A549 treated with AZD2906 at 1 μM for 4 hours (cell line): ENCODE data around the gene ZNF823. TPM values are rescaled to one million over a fixed set of nuclear protein-coding genes. Genes with fewer than 3 reads are reported as not detected.

Experiments
- total RNA-seq: library from RNA; stranded (reverse); fragments of 200-300 nt; extraction: Qiagen RNA extraction; gene quantifications from 5 replicates; pipeline ENCODE4 v1.2.3, GENCODE V29; 2022

ZNF823 gene
- 1.7 to 3.5 TPM (median 2.4 TPM) in 5 replicates for total RNA-seq

GRCh38 chr19:11738746-11739620 lies at the start of gene ZNF823:
Gene ZNF823 (minus strand): TSS chr19:11738946. CDS start chr19:11738819, 127 bp downstream.

GRCh38 chr19:11766597-11767591 lies 28.1 kb upstream of the ZNF823 start, which contains the start of gene ZNF441:
Gene ZNF441 (plus strand): TSS chr19:11767000. CDS start chr19:11767194, 194 bp downstream.

Other genes with a start within 250 kb of the ZNF823 start
- gene ZNF653, start 233.1 kb downstream of the ZNF823 start, total RNA-seq, result 3.7 to 4.8 TPM (median 4.5 TPM) in 5 replicates
- gene ECSIT, start 209.8 kb downstream of the ZNF823 start, total RNA-seq, result 26.1 to 33.0 TPM (median 29.6 TPM) in 5 replicates
- gene CNN1, start 200.1 kb downstream of the ZNF823 start, total RNA-seq, result 0.24 to 0.44 TPM (median 0.37 TPM) in 5 replicates
- 84.8 to 114 TPM (median 99.8 TPM) in 5 replicates for gene ELOF1, start 179.7 kb downstream of the ZNF823 start, total RNA-seq
- 0.14 to 0.39 TPM (median 0.22 TPM) in 5 replicates for gene ACP5, start 161.3 kb downstream of the ZNF823 start, total RNA-seq
- gene ZNF627, start 141.5 kb downstream of the ZNF823 start, total RNA-seq, result 2.7 to 5.8 TPM (median 3.6 TPM) in 5 replicates
- not detected in 5 replicates for gene ZNF441, start 28.1 kb upstream of the ZNF823 start, total RNA-seq
- not detected in 5 replicates for gene ZNF491, start 59.6 kb upstream of the ZNF823 start, total RNA-seq
- 0.05 to 0.09 TPM (median 0.07 TPM) in 5 replicates for gene ZNF440, start 75.3 kb upstream of the ZNF823 start, total RNA-seq
- not detected in 5 replicates for gene ZNF439, start 109.8 kb upstream of the ZNF823 start, total RNA-seq
- gene ZNF69, start 148.8 kb upstream of the ZNF823 start, total RNA-seq, result not detected in 5 replicates
- 0.21 to 0.31 TPM (median 0.24 TPM) in 5 replicates for gene ZNF700, start 186.2 kb upstream of the ZNF823 start, total RNA-seq
- not detected in 5 replicates for gene ZNF763, start 226.1 kb upstream of the ZNF823 start, total RNA-seq